ENCODE data around the gene MAU2. TPM values are rescaled to one million over a fixed set of nuclear protein-coding genes. Genes with fewer than 3 reads are reported as not detected.

The MAU2 gene
- total RNA-seq, 1 donor, result 32.4 TPM

DNA sequence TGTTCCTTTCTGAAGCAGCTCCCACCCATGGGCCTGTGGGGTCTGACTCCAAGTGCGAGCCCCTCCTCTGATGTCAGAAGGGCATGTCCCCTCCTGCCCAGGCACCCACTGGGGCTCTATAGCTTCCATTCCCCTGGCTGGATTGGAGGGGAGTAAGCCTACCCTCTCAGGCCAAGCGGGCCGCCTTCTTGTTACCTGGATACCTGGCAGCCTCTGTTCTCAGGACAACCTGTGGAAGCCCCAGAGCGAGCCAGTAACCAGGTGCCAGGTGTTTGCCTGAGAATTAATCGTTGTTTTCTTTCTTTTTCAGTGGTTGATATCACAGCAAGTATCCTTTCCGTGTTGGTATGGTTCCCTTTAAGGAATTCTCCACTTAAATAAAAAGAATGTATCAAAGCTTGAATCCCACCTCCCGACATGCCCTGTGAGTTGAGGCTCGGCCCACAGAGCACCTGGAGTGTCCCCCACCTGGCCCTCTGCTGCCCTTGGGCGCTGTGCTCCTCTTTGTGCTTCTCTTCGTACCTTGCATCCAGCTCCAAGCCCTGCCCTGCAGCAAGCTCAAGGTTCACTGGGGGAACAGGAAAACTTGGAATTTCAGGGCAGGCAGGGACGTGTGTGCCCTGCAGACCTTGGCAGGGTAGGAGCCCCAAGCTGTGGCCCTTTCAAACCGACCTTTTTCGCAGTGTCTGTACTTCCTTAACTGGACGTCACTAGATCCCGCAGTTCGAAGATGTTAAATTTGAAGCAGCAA lies 15.0 kb downstream of the MAU2 start:
- TF ChIP-seq CTCF (IDR thresholded peaks at IDR 0.05; ENCODE audit: insufficient read depth, low read depth, low read length), result no peak
- no peak for DNase-seq (ENCODE audit: low read depth)
- H3K4me3 ChIP-seq (ENCODE audit: low read depth, low read length), result no peak overlapping the region

DNA sequence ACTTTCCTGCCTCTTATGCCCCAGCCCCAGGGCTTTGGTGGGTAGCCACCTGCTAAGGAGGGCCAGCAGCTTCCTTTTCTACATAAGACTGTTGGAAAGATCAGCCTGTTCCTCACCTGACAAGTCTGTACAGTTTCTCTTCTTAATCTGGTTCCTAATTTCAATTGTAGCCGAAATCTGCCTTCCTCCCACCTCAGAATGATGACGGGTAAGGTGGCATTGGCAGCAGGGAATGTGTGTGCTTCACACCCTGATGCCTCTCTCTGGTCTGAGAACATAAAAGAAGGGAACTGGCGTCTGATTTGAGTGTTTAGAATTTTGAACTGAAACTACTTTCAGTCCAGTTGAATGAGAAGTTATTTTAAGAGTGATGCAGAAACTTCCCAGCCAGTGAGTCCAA lies 16.0 kb downstream of the MAU2 start:
- TF ChIP-seq CTCF (IDR thresholded peaks at IDR 0.05; ENCODE audit: insufficient read depth, low read depth, low read length), result no peak
- no peak for DNase-seq (ENCODE audit: low read depth)
- no peak overlapping the region for H3K4me3 ChIP-seq (ENCODE audit: low read depth, low read length)

GRCh38 chr19:19337120-19337519 lies 16.5 kb downstream of the MAU2 start:
- TF ChIP-seq CTCF (IDR thresholded peaks at IDR 0.05; ENCODE audit: insufficient read depth, low read depth, low read length), result no peak
- H3K4me3 ChIP-seq (ENCODE audit: low read depth, low read length), result no peak overlapping the region
- DNase-seq (ENCODE audit: low read depth), result no peak

GRCh38 chr19:19338082-19338481 lies 17.5 kb downstream of the MAU2 start:
- no peak overlapping the region for H3K4me3 ChIP-seq (ENCODE audit: low read depth, low read length)
- TF ChIP-seq CTCF (IDR thresholded peaks at IDR 0.05; ENCODE audit: insufficient read depth, low read depth, low read length), result no peak
- DNase-seq (ENCODE audit: low read depth), result no peak

GRCh38 chr19:19341026-19341425 lies 20.4 kb downstream of the MAU2 start:
- no peak for DNase-seq (ENCODE audit: low read depth)
- no peak overlapping the region for H3K4me3 ChIP-seq (ENCODE audit: low read depth, low read length)
- TF ChIP-seq CTCF (IDR thresholded peaks at IDR 0.05; ENCODE audit: insufficient read depth, low read depth, low read length), result no peak

DNA sequence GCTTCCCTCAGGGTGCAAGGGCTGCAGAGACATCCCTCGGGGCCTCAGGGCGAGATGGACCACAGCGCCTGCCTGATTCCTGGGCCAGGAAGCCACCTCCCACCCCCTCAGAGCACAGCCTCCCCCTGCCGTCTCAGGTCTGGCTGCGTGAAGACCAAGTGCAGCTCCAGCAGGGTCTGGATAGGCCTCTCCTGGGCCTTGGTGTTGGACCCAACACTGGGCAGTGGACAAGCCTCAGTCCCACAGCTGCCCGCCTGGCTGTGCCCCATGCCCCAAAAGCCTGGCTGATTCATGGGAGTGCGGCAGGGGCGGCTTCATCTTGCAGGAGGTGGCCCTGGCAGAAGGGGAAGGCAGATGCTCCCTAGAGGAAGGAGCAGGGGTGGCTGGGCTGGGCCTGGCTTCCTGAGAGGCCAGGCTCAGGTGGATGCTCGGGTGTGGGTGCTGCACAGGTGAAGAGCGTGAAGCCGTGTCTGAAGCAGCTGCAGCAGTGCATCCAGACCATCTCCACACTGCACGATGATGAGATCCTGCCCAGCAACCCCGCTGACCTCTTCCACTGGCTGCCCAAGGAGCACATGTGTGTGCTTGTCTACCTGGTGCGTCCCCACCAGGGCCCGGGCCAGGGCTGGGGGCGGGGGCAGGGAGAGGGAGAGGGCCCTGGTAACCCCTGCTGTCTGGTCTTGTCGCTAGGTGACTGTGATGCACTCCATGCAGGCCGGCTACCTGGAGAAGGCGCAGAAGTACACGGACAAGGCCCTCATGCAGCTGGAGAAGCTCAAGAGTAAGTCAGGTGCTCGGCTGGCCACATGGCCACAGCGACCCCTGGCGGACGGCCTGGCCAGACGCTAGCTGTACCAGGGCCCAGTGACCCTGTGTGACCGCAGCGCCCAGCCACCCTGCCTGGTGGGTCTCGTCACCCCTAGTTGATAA lies 21.7 kb downstream of the MAU2 start:
- no peak overlapping the region for H3K4me3 ChIP-seq (ENCODE audit: low read depth, low read length)
- DNase-seq (ENCODE audit: low read depth), result peak; percentile 57
- TF ChIP-seq CTCF (IDR thresholded peaks at IDR 0.05; ENCODE audit: insufficient read depth, low read depth, low read length), result peak; percentile 82
